CD4-positive, alpha-beta T cell treated with Interleukin-10 for 1 hour (primary cell): ENCODE measurements around the gene ARL14.

Source experiments
- DNase-seq: peaks from one replicate; pipeline ENCODE4 v3.0.0-alpha.2; 2020

ARL14 gene

DNA sequence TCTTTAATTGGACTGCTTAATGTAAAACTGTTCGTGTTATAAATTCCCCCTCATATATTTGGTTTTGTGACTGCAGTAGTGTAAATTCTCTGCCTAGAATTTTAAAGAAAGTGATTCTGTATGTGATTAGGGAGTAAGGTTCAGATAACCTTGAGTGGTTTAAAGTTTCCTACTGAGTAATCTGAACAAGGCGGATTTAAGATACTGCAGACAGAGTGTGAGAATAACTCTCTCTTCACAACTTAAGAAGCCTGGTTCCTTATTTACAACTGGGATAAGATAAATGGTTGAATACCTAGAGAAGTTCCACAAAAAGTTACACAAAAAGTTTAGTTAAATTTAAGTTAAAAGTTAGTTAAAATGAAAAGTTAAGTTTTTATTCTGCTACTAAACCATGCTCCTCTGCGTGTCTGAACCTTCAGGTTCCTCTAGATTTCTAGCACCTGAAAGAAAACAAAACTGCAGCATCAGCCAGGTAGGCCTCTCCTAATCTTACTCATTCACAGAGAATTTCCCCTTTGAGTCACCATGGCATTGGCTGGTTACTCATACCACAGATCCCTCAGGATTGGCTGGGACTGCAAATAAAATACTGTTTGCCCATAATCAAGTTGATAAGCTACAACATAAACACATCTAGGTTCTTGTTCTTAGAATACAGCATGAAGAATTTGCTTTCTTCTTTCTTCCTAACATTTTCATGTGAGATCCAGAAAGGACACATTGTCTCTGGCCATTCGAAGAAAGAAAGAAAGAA lies at the start of gene ARL14:
TSS of gene ARL14 (plus strand) at position 614 of the 757 bp plus-strand sequence. CDS start 187 bp downstream, outside the sequence.
- no peak for DNase-seq

DNA sequence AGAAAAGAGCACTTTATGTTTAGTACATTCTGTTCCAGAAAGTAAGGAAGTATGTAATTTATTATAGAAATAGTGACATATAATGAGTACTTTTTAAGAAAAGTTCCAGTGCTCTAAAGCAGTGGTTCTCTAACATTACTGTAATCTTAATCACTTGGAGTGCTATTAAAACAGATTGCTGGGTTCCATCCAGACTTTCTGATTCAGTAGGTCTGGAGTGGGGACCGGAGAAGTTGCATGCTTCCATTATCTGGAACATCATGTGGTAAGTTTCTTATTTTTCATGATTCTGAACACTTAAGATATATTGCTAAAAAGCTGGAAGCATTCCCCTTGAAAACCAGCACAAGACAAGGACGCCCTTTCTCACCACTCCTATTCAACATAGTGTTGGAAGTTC lies 47.5 kb upstream of the ARL14 start:
- no peak for DNase-seq

DNA sequence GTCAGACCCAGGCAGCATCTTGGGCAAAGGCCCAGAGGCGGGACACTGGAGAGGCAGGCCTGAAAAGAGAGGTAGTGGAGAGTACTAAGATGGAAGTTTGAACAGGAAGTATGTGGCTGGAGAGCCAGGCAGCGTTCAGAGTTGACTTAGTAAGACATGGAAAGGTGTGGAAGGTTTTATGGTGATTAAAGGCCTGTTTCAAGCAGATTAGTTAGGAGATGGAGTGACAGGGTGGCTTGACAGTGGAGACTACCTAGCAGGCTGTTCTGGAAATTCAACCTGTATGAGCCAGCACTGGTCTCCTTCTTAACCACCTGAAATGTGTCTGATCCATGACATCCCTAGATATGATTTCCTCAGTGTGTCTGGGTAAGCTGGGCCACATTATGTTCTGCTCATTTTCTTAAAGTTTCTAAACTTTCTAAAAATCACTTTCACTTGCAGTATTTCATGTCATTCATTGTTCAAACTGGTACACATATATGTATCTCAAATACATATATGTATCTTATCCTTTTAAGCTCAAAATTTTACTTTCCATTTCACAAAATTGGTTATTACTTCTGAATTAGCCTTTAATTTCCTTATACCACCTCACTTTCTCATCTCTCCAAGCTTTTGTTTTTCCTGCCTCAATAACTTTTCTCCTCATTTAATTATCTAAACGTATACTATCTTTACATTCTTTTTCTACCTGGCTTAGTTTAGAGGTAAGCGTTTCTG lies 43.4 kb upstream of the ARL14 start:
- no peak for DNase-seq

DNA sequence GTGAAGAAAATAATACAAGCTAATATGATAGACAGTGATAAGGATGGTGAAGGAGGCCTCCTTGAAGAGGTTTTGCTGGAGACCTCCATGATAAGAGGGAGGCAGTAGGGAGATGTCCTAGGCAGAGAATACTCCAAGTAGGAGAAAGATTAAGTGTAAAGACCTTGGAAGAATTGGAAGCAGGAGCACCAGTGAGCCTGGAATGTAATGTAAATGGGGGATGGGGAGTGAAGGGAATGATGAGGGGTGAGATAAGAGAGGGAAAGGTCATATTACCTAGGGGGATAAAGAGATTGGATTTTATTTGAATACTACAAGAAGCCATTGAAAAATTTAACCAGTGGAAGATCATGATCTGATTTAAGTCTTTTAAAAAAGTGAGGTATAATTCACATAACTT lies 41.7 kb upstream of the ARL14 start:
- DNase-seq = no peak

DNA sequence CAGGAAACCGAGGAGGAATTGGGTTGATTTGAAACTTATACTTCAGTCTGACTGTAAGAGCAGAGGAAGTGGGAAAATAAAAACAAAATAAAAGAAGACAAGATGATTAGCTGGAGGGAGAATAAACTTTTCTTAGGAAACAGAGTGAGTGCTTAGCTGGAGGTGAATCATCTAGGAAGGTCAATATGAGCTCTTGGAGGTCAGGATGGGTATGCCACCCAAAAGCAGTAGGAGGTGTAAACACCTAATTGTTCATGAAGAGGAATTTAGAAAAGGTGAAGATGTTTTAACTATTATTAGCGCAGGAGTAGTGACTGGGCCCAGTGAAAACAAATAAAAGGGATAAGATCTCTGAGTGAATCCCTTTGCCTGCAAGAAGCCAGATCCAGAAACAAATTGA lies 39.9 kb upstream of the ARL14 start:
- no peak for DNase-seq

DNA sequence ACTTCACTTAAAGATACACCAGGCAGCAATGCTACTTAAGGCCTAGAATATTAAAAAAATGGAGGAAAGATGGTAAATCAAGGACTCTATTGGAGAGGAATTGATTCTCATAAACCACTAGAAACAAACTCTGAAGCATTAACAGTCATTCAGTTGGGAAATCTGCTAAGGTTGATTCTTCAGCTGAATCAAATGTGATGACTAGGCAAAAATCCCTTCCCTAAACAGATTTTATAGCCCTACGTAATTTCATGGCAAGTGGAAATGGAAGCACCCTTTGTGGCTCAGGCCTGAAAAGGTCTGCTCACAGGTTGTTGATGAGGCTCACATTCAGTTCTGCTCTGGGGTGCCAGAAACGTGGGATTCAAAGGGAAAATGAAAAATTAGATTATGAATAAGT lies 38.8 kb upstream of the ARL14 start:
- DNase-seq = no peak

DNA sequence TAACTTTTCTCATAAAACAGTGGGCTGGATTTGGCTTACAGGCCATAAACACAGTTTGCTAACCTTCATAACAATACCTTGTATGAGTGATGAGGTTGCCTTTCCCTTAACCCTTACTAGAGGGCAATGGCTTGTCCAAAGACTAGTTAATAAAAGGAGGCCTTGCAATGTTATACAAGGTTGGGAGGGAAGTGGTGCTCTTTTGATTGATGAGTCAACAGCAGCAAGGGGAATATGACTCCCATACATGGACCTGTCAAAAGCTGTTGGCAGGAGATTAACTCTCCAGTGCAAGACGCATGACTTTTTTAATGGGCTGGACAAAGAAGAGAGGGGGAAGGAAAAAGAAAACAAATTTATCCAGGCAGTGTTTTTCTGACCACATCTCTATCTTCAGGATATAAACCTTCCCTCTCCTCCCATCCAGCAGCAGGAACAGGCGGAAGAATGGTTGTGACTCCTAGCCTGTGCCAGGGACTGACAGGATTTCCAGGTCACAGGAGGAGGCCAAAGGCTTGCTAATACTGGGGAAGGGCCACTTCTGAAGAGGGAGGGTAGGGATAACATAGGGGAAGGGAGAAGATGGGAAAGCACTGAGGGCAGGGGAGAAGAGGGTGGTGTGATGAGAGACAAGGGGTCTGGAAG lies 35.2 kb upstream of the ARL14 start:
- DNase-seq = no peak

DNA sequence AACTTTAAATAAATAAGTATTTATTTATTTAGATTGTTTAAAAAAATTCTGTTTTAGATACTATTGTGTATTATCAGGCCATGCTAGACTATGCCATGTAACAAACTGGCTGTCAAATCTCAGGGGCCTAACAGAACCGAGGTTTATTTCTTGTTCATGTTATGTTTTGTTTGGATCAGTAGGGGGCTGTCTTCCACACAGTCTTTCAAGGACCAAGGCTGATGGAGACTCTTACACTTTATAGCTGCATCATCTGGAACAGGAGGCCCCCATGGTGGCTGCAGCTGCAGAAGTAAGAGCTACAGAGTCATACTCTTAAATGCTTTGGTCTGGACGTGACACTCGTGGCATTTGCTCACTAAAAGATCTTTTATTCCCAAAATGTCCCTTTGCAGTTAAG lies 33.0 kb upstream of the ARL14 start:
- DNase-seq = no peak

DNA sequence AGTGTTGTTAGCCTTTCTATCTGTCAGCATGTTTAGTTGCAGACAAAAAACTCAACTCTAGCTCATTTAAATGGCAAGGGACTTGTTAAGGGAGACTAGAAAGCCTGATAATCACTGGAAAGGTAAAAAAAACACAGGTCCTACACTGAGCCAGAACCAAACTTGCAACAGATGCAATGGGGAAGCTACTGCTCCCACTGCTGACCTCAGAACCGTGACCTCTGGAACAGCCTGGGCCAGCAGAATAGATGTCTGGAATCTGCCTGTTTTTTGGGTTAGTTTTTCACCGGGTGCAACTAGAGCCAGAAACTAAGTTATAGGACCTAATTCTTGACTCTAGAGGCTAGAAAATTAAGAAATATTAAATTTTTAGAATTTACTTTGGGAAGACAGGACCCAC lies 32.5 kb upstream of the ARL14 start:
- no peak for DNase-seq

DNA sequence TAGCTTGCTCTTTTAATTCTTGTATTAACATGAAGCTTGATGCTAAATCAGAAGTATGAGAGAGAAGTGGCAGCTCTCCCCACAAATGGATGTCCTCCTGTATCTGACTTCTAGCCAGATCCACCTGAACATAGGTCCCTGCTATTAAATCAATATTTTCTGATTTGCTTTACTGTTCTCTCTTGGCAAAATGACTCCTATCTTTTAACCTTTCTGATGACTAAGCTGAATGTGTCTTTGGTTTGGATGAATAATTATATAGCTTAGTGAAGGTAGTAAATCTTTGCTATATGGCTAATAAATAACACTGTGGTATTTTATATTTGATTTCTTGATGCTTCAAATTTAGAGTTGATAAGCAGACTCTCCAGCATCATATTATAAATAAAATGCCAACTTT lies 28.3 kb upstream of the ARL14 start:
- DNase-seq = no peak

DNA sequence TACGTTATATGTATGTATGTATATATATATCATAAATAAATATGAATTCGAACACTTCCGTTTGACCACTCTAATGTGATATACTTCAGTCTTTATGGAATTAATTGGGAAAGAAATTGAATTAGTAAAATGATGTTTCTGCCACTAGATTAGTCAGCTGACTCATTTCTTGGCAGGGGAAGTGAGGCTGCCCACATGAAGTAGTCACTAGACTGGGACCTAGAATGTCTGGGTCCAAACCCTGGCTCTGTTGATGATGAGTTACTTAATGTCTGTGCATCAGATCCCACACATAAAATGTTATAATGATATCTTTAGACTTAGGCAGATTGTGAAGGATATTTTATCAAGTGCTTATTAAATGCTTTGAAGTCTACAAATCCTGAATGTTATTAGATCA lies 27.4 kb upstream of the ARL14 start:
- no peak for DNase-seq

DNA sequence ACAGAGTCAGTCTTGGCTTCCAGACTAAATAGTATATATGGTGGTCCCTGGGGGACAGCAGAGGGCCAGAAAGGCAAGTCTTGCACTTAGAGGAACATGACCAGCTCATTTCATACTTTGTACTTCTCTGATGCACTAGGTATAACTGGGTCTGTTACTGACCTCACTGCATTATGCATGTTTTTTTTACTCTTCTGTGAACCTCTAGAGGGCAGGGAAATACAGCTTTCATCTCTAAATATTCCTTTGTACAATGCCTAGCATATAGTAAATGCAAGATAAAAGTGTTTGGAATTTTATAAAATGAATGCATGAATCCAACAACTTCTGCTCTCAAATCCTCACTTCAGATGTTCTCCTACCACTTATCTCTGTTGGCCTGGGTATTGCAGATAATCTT lies 23.4 kb upstream of the ARL14 start:
- no peak for DNase-seq

DNA sequence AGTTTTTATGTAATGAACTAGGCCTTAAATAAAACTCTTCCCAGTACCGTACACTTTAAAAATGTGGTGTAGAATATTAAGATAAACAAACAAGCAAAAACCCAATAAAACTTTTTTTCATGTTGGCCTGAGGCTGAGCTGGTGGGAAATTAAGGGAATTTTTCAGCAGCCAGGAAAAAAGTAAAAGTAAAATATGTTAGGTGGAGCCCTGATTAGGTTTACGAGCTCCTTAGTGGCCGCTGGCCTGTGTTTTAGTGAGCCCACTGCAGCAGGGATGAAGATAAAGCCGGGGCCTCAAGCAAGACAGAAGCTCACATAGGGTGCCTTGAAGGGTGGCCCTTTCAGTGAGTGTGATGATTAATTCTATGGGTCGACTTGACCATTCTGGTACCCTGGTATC lies 16.1 kb upstream of the ARL14 start:
- DNase-seq = no peak

DNA sequence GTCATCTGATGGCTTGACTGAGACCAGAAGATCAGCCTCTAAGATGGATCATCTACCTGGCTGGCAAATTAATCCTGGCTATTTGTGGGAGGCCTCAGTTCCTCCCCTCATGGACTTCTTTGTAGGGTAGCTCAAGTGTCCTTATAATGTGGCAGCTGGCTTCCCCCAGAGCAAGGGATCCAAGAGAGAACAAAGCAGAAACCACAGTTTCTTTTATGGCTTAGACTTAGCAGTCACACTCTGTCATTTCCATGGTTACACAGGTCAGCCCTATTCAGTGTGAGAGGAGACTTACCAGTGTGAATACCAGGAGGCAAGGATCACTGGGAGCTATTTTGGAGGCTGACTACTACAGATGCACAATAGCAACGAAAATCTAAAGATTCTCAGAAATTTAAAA lies 15.3 kb upstream of the ARL14 start:
- no peak for DNase-seq

DNA sequence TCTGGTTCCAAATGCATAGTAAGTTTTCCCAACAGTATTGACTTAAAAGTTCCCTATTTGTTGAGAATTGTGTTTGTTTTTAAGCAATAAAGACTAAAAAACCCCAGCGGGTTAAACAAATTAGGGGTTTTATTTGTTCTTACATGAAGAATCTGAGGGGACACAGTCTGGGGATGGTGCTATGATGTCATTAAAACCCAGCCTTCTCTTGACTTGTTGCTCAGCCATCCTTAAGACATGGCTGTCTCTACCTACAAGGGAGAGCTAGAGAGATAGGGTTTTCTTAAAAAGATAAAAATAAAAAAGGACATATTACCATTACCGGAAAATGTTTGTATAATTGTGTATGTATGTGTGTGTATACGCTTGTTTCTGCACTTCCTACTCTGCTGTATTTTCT lies 11.7 kb upstream of the ARL14 start:
- no peak for DNase-seq

DNA sequence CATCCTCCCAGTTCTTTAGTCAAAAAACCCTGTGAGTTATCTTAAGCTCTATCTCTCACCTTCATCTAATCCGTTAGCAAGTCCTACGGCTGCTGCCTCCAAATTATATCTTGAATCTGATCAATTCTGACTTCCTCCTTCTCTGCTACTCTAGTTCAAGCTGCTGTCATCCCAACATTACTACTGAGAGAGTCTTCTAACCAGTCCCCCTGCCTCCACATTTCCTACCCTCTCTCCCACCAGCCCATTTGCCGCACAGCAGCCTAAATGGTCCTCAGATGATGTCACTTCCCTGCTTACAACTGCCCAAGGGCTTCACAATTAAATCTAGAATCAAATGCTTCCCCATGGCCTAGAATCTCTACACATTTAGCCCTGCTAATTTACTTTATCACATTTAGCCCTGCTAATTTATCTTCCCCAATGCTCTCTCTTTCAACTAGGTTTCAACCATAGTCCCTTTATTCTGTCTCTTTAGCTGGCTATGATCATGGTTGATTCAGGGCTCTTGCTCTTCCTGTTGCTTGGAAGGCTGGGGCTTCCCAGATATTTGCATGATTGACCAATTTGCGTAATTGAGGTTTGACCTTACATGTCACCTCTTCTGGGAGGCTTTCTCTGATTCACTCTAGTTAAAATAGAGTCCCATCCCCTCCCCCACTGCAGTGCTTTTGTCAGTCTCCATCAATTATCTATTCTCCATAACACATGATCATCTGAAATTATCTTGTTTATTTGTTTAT lies 11.0 kb upstream of the ARL14 start:
- DNase-seq = no peak

DNA sequence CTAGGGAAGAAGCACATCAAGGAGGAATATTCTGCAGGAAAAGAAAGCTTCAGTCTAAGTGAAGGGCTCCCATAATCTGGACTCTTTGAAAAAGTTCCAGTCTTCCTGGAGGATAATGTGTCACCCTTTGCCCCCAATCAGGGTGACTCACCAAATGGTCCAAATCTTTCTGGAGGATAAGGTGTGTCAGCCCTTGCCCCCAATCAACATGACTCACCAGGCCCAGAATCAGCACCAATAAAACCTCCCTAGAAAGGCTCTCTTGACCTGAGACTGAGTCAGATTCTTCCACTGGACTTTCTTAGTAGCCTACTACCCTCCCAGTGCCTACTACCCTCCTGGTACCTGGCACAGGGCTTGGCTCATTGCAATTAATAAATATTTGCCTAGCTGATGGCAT lies 9.5 kb upstream of the ARL14 start:
- no peak for DNase-seq

DNA sequence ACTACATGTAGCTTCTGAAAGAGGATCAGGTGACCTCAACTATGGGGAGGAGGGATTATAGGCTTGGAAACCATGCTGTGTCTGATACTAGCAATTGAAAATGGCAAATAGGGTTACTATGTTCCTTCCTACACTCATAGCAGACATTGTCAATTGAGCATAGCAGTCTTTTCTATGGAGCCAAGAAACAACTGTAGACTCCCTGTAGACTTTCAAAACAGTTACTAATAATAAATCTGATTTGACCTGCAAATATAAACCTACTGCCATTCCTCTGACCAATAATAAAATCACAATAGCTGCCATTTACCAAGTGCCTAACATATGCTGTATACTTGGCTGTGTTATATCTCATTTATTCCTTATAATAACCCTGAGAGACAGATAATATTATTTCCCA lies 8.5 kb upstream of the ARL14 start:
- no peak for DNase-seq

DNA sequence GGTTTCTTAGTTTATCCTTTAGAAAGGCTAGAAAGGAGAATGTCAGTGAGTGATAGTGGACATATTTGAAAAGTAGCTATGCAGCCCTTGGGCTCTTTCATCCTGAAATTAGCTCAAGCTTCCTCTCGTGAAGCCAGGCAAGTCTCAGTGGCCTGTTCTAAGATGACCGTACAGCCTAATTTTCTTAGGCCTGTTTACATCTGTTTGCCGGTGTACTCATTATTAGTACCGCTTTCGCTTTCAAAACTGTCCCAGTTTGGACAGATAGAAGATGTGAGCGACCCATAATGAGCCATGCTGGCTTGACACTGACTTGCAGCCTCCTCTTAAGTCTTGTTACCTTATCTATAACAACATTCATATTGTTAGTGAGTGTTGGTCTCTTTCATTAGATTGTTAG lies 5.7 kb upstream of the ARL14 start:
- DNase-seq = no peak

DNA sequence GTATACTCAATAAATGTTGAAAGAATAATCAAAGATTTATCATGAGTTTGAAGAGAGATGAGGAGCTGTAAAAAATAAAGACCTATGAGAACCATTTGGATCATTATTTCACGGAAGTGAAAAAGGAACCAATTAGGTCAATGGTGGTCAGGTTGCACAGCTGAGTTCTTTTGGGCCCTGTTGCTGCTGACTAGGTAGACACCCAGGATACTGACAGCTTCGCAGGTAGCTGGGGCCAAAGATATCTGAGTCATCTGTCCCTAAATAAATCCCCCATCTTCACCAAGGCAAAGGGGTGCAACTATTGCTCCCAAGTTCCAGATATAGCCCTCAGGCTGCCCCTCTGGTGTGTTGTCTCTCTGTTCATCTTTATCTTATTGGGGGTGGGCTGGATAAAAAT lies 5.0 kb upstream of the ARL14 start:
- DNase-seq = no peak

DNA sequence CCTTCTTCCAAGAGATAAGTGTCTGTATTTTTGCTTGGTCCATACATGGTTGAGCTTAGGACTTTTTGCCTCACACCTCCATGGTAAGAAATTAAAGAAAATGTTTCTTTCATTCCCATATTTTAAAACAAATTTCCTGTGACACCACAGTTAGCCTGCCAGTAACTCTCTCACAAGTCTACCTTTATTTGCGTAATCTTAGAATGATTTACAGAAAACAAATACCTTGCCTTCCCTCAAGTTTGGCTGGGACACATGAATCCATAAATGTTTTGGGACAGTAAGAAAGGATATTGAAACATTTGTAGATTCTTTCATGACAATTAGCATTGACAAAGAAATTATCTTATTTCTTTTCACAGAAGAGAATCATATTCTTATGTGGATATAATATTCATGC lies 3.8 kb upstream of the ARL14 start:
- no peak for DNase-seq

DNA sequence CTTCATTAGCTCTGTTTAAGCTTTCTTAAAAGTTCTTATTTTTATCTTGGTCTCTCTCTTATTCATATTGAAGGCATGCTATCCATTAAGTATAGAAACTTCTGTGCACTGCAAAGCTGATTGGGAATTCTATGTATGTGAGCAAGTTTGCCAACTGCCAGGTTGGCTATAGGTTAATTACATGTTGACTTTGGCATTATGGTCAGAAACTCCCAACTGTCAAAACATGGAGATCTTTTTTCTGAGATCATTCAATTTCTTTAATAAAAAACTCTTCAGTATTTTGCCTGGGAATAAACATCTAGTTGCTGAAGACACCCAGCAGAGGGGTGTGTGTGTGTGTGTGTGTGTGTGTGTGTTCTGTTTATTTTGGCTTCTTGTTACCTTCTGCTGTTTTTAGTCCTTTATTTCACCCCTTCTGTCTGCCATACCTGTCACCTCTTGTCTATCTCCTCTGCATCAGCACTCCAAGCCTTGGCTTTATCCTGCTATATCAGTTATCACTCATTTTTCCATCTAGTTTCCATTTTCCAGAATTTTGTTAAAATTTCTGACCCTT lies 1.3 kb upstream of the ARL14 start:
- no peak for DNase-seq

DNA sequence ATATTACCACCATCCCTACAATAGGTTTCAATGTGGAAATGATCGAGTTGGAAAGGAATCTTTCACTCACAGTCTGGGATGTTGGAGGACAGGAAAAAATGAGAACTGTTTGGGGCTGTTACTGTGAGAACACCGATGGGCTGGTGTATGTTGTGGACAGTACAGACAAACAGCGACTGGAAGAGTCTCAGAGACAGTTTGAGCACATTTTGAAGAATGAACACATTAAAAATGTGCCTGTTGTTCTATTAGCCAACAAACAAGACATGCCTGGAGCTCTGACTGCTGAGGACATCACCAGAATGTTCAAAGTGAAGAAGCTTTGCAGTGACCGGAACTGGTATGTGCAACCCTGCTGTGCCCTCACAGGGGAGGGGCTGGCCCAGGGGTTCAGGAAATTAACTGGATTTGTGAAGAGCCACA lies 510 bp downstream of the ARL14 start:
- no peak for DNase-seq
